Fibroblast of peridontal ligament (primary cell): ENCODE measurements around the gene TPM1.

ENCODE experiments used
- DNase-seq: peaks from one replicate; pipeline ENCODE4 v3.0.0-alpha.2; 2010; ENCODE audit errors: extremely low read depth

Gene TPM1

DNA sequence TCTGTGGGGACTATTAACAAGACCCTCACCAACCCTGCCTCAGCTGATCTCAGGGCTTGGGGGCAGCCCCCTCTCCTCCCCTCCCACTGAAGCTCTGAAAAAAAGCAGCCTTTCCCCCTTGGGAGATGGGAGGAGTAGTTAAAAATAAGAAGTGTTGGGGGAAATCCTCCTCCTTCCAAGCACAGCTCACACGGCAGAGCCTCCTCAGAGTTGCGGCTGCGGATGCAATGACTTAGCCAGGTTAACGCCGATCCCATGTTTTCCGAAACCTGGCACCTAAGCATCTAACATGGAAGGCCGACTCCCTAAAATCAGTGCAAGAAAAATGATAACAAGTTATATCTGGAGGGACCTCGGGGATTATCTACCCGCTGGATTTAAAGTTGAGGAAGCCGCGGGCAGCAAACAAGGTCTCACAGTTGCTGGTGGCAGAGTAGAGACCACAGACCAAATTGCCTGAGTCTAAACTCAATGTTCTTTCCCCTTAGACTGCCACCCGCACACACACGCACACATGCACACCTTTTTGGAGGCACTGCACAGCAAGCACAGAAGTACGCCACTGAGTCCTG lies 1.1 kb upstream of the TPM1 start:
- no peak for DNase-seq

- DNase-seq, result peak; percentile 44
These were observed 359 bp downstream of the TPM1 start for GRCh38 chr15:63042877-63043334.

GRCh38 chr15:63043335-63044076 lies 959 bp downstream of the TPM1 start:
- DNase-seq, result no peak

- no peak for DNase-seq
These were observed 1.6 kb downstream of the TPM1 start for GRCh38 chr15:63044077-63044644.

DNA sequence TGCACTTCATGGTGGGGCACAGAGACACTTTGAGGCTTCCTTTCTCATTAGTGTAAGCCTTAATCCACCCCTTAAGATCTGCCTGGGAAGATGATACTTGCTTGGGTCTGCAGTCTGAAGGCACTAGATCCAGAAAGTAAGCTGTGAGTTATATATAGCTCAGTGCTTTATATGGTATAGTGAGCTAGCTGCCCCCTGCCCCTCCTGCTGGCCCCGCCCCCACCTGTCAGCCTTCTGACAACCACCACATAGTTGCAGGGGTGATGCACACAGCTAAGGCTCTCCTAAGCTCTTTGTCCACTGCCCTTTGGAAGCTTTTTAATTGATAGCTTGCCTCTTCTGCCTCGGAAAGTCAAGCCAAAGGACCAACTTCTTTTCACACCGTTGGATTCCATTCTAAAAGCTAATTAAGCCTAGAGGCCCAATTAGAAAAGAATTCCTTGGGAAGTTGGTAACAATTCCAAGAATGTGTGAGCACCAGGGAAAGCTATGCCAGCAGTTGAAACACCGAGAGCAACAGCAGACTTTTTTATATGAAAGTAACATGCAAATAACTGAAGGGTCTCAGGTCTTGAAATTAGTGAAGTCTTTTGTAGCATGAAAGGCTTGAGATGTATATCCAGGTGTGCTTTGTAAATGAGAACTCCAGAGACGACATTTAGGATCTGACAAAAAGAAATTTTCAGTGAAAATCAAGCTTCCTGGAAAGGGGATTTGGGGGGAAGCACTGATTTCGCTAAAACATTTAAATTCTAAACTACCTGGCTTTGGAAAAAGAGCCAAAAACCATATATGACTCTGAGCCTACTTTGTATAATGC lies 2.3 kb downstream of the TPM1 start:
- DNase-seq, result no peak

GRCh38 chr15:63045465-63045840 lies 2.9 kb downstream of the TPM1 start:
- peak; percentile 67 for DNase-seq

GRCh38 chr15:63045879-63046278 lies 3.3 kb downstream of the TPM1 start:
- no peak for DNase-seq

DNA sequence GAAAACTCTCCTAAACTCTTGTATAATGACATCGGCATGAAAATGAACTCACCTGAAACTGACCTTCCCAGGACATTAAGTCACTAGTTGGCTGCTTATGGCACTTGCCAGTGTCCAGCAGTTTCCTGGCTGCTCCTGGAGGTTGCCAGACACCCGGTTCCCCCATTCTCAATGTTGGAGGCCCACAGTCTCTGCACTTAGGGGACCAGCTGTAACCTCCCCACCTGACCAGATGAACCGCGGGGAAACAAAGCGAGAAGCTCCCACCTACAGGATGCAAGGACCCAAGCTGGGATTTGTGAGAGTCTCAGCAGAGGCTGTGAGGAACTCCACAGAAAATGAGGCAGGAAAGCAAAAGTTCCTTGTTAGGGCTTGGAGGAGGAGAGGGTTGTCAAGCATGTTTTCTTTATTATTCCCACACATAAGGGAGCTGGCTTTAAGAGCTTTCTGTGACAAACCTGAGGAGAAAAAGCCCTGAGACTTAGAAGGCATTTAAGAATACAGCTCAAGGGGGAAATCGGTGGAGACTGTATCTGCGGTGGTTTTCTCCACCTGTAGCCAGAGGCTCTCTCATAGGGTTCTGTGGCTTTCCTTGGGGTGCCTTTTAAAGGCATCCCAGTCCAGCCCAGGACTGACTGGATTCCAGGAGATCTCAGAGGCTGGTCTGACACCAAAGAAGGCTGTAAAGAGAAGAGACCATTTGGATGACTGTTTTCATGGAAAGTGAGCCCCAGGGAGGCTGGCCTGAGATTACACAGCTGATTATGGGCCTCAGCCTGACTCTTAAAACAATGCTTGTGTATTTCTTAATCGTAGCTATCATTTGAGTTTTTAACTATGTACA lies 4.6 kb downstream of the TPM1 start:
- peak; percentile 50 for DNase-seq

GRCh38 chr15:63047792-63048114 lies 5.2 kb downstream of the TPM1 start:
- no peak for DNase-seq

GRCh38 chr15:63048115-63048775 lies 5.7 kb downstream of the TPM1 start:
- DNase-seq, result peak; percentile 90

- DNase-seq, result peak; percentile 67
These were observed 6.5 kb downstream of the TPM1 start for GRCh38 chr15:63048776-63049665.

- no peak for DNase-seq
These were observed 7.3 kb downstream of the TPM1 start for GRCh38 chr15:63049783-63050371.

DNA sequence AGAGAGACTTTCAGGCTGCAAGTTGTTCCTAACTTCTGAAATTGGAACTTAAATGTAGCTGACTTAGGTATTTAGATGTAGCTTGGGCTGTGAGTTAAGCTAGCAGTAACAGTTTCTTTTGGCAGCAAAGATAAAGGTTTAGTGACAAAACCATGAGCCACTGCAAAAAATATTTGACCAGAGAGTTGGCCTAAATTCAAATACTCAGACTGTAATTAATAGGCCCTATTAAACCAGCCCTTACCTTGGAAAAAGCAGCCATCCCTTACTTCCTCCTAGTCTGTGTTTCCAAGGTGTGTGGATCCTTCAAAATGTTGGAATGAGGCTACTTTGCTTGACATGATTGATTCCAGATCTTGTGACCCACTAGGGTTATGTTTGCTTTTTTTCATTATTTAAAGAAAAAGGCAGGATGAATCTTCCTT lies 8.2 kb downstream of the TPM1 start:
- no peak for DNase-seq

GRCh38 chr15:63051156-63052066 lies 8.9 kb downstream of the TPM1 start:
- peak; percentile 82 for DNase-seq

DNA sequence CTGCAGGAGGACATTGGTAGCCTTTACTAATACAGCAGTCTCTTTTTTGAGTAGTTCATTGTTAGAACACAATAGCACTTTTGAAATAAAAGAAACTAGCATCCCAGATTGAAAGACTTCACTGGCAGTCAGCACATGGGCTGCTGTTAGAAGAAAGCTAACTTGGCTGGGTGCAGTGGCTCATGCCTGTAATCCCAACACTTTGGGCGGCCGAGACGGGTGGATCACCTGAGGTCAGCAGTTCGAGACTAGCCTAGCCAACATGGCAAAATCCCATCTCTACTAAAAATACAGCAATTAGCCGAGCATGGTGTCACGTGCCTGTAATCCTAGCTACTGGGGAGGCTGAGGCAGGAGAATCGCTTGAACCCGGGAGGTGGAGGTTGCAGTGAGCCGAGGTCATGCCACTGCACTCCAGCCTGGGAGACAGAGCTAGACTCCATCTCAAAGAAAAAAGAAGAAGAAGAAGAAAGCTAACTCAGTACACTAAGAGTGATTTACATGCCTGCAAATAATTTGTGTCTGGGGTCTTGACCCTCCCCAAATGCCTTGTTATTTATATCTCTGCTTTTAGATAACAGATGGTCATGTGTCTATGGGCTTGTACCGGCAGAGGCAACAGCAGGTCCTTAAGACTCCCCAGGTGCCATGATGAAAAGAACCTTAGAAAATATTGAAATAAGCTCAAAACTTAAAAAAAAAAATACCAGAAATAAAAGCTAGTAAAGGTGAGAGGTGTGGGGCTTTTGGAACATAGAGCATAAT lies 9.7 kb downstream of the TPM1 start:
- no peak for DNase-seq

GRCh38 chr15:63052961-63053698 lies 10.6 kb downstream of the TPM1 start:
- peak; percentile 81 for DNase-seq

- DNase-seq, result no peak
These were observed 11.7 kb downstream of the TPM1 start for GRCh38 chr15:63054281-63054683.
